Measurements from ENCODE around the gene COL20A1. TPM values are rescaled to one million over a fixed set of nuclear protein-coding genes. Genes with fewer than 3 reads are reported as not detected.

COL20A1 gene
- total and polyA plus RNA-seq, 4 donors: 0.06 to 0.09 TPM; not detected in 2

DNA sequence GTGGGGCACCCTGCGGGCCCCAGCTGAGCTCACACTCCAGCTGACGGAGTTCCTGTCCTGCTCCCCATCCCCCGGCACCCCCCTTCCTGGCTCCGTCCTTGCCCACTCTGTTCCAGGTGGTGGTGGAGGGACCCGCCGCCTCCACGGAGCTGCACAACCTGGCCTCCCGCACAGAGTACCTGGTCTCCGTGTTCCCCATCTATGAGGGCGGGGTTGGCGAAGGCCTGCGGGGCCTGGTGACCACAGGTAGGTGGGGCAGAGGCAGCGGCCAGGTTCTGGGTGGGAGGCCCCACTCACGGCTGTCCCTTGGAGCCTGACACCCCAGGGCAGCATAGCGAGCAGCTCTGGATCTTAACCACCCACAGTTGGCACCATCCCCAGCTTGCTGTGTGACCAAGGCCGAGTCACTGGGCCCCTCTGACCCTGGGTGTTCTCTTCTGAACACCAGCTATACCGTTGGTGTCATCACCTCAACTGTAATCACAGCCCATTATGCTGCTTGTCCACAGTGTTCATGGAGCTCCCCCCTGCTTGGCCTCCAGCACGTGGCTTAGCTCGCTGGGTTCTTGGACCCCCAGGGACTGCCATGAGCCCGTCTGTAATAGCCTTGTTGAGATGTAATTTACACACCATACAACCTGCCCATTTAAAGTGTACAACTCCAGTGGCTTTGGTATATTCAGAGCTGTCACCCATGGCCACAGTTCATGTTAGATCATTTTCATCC, 17.4 kb downstream of the COL20A1 start:
- Histone ChIP-seq H3K9me3 (ENCODE audit: control insufficient read depth in 4 of 4, insufficient read depth in 3 of 4, low read length in 3 of 4) (no peaks in the 10 kb centered on the region), H3K36me3 (ENCODE audit: control insufficient read depth in 4 of 4, insufficient read depth in 4 of 4, low read length in 4 of 4) (no peaks in the 10 kb centered on the region), H3K4me3 (no peak overlapping the region), H3K27ac (ENCODE audit: low read depth in 1 of 2, low read length in 1 of 2) (no peak overlapping the region), H3K27me3 (ENCODE audit: control insufficient read depth in 3 of 3, insufficient read depth in 3 of 3, low read length in 2 of 3) (peaks cover 0 to 5% (median 0%) of the 10 kb centered on the region in 3 donors), H3K9ac (ENCODE audit: insufficient read depth in 1 of 2, low read length in 2 of 2) (no peak overlapping the region), H3K4me1 (ENCODE audit: control insufficient read depth in 5 of 5, insufficient read depth in 5 of 5, low read length in 5 of 5) (peaks cover 0 to 26% (median 4%) of the 10 kb centered on the region in 5 donors)
- DNase-seq (peak in 1 of 3 donors; percentile 14), ATAC-seq (ENCODE audit: insufficient read depth, low FRiP score) (no peak)
- WGBS, 2 donors: 69 to 81% methylated on average over 17 to 20 of the region's 20 CpGs
- TF ChIP-seq, protein P1, sequence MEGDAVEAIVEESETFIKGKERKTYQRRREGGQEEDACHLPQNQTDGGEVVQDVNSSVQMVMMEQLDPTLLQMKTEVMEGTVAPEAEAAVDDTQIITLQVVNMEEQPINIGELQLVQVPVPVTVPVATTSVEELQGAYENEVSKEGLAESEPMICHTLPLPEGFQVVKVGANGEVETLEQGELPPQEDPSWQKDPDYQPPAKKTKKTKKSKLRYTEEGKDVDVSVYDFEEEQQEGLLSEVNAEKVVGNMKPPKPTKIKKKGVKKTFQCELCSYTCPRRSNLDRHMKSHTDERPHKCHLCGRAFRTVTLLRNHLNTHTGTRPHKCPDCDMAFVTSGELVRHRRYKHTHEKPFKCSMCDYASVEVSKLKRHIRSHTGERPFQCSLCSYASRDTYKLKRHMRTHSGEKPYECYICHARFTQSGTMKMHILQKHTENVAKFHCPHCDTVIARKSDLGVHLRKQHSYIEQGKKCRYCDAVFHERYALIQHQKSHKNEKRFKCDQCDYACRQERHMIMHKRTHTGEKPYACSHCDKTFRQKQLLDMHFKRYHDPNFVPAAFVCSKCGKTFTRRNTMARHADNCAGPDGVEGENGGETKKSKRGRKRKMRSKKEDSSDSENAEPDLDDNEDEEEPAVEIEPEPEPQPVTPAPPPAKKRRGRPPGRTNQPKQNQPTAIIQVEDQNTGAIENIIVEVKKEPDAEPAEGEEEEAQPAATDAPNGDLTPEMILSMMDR (IDR thresholded peaks at IDR 0.05; ENCODE audit: control extremely low read depth, extremely low read depth): no peak

DNA sequence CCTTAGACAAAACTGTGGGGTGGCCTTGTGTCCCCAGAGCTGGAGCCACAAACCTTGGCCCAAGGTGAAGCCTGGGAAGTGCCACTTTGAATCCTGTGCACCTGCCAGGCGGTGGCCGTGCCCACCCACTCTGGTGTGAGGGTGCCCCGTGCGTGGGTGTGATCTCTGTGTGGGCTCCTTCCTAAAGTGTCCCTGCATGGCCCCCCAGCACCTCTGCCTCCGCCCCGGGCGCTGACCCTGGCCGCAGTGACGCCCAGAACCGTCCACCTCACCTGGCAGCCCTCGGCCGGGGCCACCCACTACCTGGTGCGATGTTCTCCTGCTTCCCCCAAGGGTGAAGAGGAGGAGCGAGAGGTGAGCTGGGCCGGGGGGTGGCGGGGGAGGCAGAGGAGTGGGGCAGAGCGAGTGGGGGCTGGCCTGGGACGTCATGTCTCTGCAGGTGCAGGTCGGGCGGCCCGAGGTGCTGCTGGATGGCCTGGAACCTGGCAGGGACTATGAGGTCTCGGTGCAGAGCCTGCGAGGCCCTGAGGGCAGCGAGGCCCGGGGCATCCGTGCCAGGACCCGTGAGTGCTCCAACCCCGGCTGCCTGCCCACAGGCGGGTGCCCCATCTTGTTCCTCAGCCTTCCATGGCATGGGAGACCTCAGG, 18.3 kb downstream of the COL20A1 start:
- Histone ChIP-seq H3K9me3 (ENCODE audit: control insufficient read depth in 4 of 4, insufficient read depth in 3 of 4, low read length in 3 of 4) (no peaks in the 10 kb centered on the region), H3K27ac (ENCODE audit: low read depth in 1 of 2, low read length in 1 of 2) (no peak overlapping the region), H3K4me3 (no peak overlapping the region), H3K27me3 (ENCODE audit: control insufficient read depth in 3 of 3, insufficient read depth in 3 of 3, low read length in 2 of 3) (peaks cover 0 to 5% (median 0%) of the 10 kb centered on the region in 3 donors), H3K4me1 (ENCODE audit: control insufficient read depth in 5 of 5, insufficient read depth in 5 of 5, low read length in 5 of 5) (peaks cover 0 to 31% (median 4%) of the 10 kb centered on the region in 5 donors), H3K9ac (ENCODE audit: insufficient read depth in 1 of 2, low read length in 2 of 2) (no peak overlapping the region), H3K36me3 (ENCODE audit: control insufficient read depth in 4 of 4, insufficient read depth in 4 of 4, low read length in 4 of 4) (no peaks in the 10 kb centered on the region)
- no peak for DNase-seq
- WGBS, 2 donors: 85 to 92% methylated on average over 28 to 29 of the region's 29 CpGs
- ATAC-seq (ENCODE audit: insufficient read depth, low FRiP score): no peak
- TF ChIP-seq, protein P1 (IDR thresholded peaks at IDR 0.05; ENCODE audit: control extremely low read depth, extremely low read depth): no peak

DNA sequence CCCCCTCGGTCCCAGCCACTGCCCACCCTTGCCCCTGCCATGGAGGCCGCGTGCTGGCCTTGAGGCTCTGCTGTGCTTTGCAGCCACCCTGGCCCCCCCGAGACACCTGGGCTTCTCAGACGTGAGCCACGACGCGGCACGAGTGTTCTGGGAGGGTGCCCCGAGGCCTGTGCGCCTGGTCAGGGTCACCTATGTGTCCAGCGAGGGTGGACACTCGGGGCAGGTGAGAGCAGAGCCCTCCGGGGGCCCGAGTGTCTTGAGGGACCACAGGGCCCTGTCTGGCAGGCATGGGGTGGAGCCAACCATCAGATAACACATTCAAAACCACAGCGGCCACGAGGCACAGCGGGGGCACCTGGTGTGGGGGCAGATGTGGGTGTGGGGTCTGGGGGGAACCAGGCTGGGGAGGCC, 18.9 kb downstream of the COL20A1 start:
- TF ChIP-seq, protein P1 (IDR thresholded peaks at IDR 0.05; ENCODE audit: control extremely low read depth, extremely low read depth): no peak
- H3K9ac ChIP-seq (ENCODE audit: insufficient read depth in 1 of 2, low read length in 2 of 2): no peak overlapping the region
- no peak for ATAC-seq (ENCODE audit: insufficient read depth, low FRiP score)
- peaks cover 0 to 31% (median 4%) of the 10 kb centered on the region in 5 donors for H3K4me1 ChIP-seq (ENCODE audit: control insufficient read depth in 5 of 5, insufficient read depth in 5 of 5, low read length in 5 of 5)
- H3K27ac ChIP-seq (ENCODE audit: low read depth in 1 of 2, low read length in 1 of 2): no peak overlapping the region
- no peaks in the 10 kb centered on the region for H3K36me3 ChIP-seq (ENCODE audit: control insufficient read depth in 4 of 4, insufficient read depth in 4 of 4, low read length in 4 of 4)
- 73 to 75% methylated on average over 18 of the region's 18 CpGs for WGBS, 2 donors
- H3K4me3 ChIP-seq: no peak overlapping the region
- peaks cover 0 to 5% (median 0%) of the 10 kb centered on the region in 3 donors for H3K27me3 ChIP-seq (ENCODE audit: control insufficient read depth in 3 of 3, insufficient read depth in 3 of 3, low read length in 2 of 3)
- H3K9me3 ChIP-seq (ENCODE audit: control insufficient read depth in 4 of 4, insufficient read depth in 3 of 4, low read length in 3 of 4): no peaks in the 10 kb centered on the region
- no peak for DNase-seq
